Upper lobe of left lung (tissue), 4 donors: ENCODE measurements around the gene RAD51D.

Source experiments
- CTCF ChIP-seq, 6 experiments: fragments of 450-650 bp in 4 of 6; fragments of 200-600 bp in 2 of 6; sonication (generic) in 2 of 6; IDR thresholded peaks; one replicate each; pipeline ENCODE4 v1.5.1; 2016 to 2019; ENCODE audit warnings: antibody characterized with exemption in 6 of 6
- EP300 ChIP-seq, 4 donors: sonication (generic); formaldehyde crosslinking; IDR thresholded peaks; one replicate each; pipeline ENCODE4 v1.5.1; 2017; ENCODE audit warnings: antibody characterized with exemption in 4 of 4, control low read depth in 2 of 4
- POLR2A ChIP-seq, 4 donors: fragments of 450-650 bp; IDR thresholded peaks; one replicate each; pipeline ENCODE4 v1.5.1; 2016 to 2017; ENCODE audit warnings: antibody characterized with exemption in 4 of 4, mild to moderate bottlenecking in 2 of 4
- POLR2AphosphoS5 ChIP-seq, 2 donors: sonication (generic); formaldehyde crosslinking; IDR thresholded peaks; one replicate each; pipeline ENCODE4 v1.5.1; 2017; ENCODE audit warnings: antibody characterized with exemption in 2 of 2

- no peak for TF ChIP-seq CTCF (IDR thresholded peaks at IDR 0.05)
- no peak for TF ChIP-seq POLR2A (IDR thresholded peaks at IDR 0.05)
- TF ChIP-seq POLR2AphosphoS5 (IDR thresholded peaks at IDR 0.05) = no peak
- no peak for TF ChIP-seq EP300 (IDR thresholded peaks at IDR 0.05)
Observed at GRCh38 chr17:35094902-35095301, 24.8 kb downstream of the RAD51D start.
